CD4-positive, alpha-beta T cell (primary cell): ENCODE data around the gene SART3. TPM values are rescaled to one million over a fixed set of nuclear protein-coding genes. Genes with fewer than 3 reads are reported as not detected.

Experiments used
- ATAC-seq: fragments of 200-7000 bp; cut with Tn5 transposase; one replicate; pipeline ENCODE4 v1.10.0; 2022; ENCODE audit warnings: mild to moderate bottlenecking; ENCODE audit not compliant: poor library complexity
- CTCF ChIA-PET: fragments of 350-600 bp; sonication (Branson Sonifier 250); formaldehyde crosslinking; loops from one replicate; lab custom pipeline; 2021; ENCODE audit warnings: antibody characterized with exemption, inconsistent platforms; lab: Charles Lee
- POLR2A ChIA-PET: fragments of 350-600 bp; sonication (Branson Sonifier 250); formaldehyde crosslinking; loops from one replicate; lab custom pipeline; 2021; ENCODE audit warnings: antibody characterized with exemption, inconsistent platforms; lab: Charles Lee
- DNase-seq, 14 experiments: peaks; one replicate each; pipeline ENCODE4 v3.0.0-alpha.2; 2013 to 2020; ENCODE audit warnings: mixed read lengths in 2 of 14
- H3K27ac ChIP-seq, 2 donors: one replicate each; pipeline versions ENCODE4 v1.5.1 to v1.7.0; 2013; ENCODE audit warnings: low read length in 2 of 2, low read depth in 1 of 2, mild to moderate bottlenecking in 1 of 2
- H3K27me3 ChIP-seq, 2 experiments: 1 replicate in 1 of 2; 2 replicates in 1 of 2; pipeline versions ENCODE4 v1.6.1 to v1.7.0; 2013; ENCODE audit warnings: low read length in 2 of 2, control low read depth in 1 of 2, mild to moderate bottlenecking in 1 of 2, moderate library complexity in 1 of 2; ENCODE audit not compliant: insufficient read depth in 2 of 2, control insufficient read depth in 1 of 2
- H3K36me3 ChIP-seq: one replicate; pipeline ENCODE4 v1.6.1; 2013; ENCODE audit warnings: low read length, control low read depth; ENCODE audit not compliant: insufficient read depth
- H3K4me1 ChIP-seq: one replicate; pipeline ENCODE4 v1.6.1; 2013; ENCODE audit warnings: low read length, control low read depth; ENCODE audit not compliant: insufficient read depth
- H3K4me3 ChIP-seq: one replicate; pipeline ENCODE4 v1.5.1; 2013; ENCODE audit warnings: mild to moderate bottlenecking, low read length, moderate library complexity
- H3K9me3 ChIP-seq, 2 experiments: 1 replicate in 1 of 2; 2 replicates in 1 of 2; pipeline versions ENCODE4 v1.6.1 to v1.7.0; 2013; ENCODE audit warnings: low read length in 2 of 2, mild to moderate bottlenecking in 2 of 2, control low read depth in 1 of 2, moderate library complexity in 1 of 2; ENCODE audit not compliant: control insufficient read depth in 1 of 2, insufficient read depth in 1 of 2
- H3K27ac Mint-ChIP-seq: one replicate; pipeline ENCODE4 v1.8.0; 2020; ENCODE audit warnings: mixed read lengths
- H3K27me3 Mint-ChIP-seq: one replicate; pipeline ENCODE4 v1.8.0; 2021; ENCODE audit warnings: mixed read lengths
- H3K36me3 Mint-ChIP-seq: one replicate; pipeline ENCODE4 v1.8.0; 2021; ENCODE audit warnings: low read depth, mixed read lengths
- H3K4me1 Mint-ChIP-seq: one replicate; pipeline ENCODE4 v1.8.0; 2021; ENCODE audit warnings: low read depth, mixed read lengths
- H3K4me3 Mint-ChIP-seq: one replicate; pipeline ENCODE4 v1.8.0; 2020; ENCODE audit warnings: mild to moderate bottlenecking, mixed read lengths
- H3K9me3 Mint-ChIP-seq: one replicate; pipeline ENCODE4 v1.8.0; 2020; ENCODE audit warnings: mixed read lengths
- intact Hi-C, 2 experiments: fragments of 100-400 bp; cut with DNase I in 1 of 2; cut with micrococcal nuclease in 1 of 2; formaldehyde crosslinking; loops; one replicate each; pipeline versions ENCODE4 v1.15.1 to v1.9.0; 2023 to 2025; cut with DNase I, micrococcal nuclease
- total RNA-seq, 174 experiments: library from RNA in 2 of 174; stranded (reverse) in 2 of 174; gene quantifications; one replicate each; pipeline ENCODE4 v1.2.3 and lab custom pipeline; 2021 to 2026
- TF ChIP-seq, protein P1 (sequence below): fragments of 200-600 bp; IDR thresholded peaks from one replicate; pipeline ENCODE4 v1.8.0; 2022; ENCODE audit warnings: antibody characterized with exemption, mild to moderate bottlenecking

The SART3 gene
- total RNA-seq, 2 experiments from 2014 or later: 95.1 to 104 TPM

DNA sequence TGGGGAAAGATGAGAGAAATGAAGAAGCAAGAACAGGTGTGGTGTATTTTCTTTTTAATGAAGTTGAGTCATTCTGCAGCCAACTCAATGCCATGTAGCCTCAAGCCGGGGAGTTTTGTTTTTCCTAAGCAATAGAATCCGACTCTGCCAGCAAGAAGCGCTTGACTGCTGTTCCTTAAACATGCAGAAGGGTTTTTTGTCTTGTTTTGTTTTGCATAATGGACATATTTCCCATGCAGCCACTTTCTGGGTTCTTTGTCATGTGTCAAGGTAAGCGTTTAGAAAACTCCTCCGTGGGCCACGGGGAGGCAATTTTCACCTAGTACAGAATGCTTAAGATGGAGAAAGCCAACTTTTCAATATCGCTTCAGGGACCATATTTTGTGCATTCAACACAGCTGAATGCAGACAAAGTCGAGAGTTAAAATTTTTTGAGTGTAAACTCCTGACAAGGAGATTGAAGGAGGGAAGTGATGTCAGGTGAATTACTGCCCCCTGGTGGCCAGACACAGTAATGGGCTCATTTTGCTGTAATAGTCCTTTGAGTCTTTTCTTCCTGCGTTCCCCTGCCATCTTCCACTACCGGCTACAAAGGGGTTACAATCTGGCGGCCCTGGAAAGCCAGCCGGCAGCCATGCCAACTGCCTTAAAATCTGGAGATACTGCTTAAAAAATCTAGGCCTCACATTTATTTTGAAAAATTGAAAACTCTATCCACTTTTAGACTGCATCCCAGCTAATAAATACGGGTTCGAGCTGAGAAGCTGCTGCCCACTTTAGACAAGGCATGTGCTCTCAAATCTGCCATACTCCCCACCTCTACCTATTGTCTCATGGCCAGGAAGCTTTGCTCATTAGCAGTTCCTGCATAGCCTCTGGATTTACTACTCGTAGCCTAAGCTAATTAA is 49.1 kb downstream of the SART3 start:
- TF ChIP-seq, protein P1, sequence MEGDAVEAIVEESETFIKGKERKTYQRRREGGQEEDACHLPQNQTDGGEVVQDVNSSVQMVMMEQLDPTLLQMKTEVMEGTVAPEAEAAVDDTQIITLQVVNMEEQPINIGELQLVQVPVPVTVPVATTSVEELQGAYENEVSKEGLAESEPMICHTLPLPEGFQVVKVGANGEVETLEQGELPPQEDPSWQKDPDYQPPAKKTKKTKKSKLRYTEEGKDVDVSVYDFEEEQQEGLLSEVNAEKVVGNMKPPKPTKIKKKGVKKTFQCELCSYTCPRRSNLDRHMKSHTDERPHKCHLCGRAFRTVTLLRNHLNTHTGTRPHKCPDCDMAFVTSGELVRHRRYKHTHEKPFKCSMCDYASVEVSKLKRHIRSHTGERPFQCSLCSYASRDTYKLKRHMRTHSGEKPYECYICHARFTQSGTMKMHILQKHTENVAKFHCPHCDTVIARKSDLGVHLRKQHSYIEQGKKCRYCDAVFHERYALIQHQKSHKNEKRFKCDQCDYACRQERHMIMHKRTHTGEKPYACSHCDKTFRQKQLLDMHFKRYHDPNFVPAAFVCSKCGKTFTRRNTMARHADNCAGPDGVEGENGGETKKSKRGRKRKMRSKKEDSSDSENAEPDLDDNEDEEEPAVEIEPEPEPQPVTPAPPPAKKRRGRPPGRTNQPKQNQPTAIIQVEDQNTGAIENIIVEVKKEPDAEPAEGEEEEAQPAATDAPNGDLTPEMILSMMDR: peak; percentile 95
- Mint-ChIP-seq H3K27ac (peak overlapping the region; percentile 43), H3K27me3 (peaks cover 11% of the 10 kb centered on the region), H3K4me3 (peak overlapping the region; percentile 74), H3K4me1 (peaks cover 27% of the 10 kb centered on the region), H3K9me3 (no peaks in the 10 kb centered on the region), H3K36me3 (peaks cover 13% of the 10 kb centered on the region)
- Histone ChIP-seq H3K4me1 (peaks cover 28% of the 10 kb centered on the region), H3K36me3 (no peaks in the 10 kb centered on the region), H3K27ac (no peak overlapping the region), H3K4me3 (no peak overlapping the region), H3K9me3 (no peaks in the 10 kb centered on the region), H3K27me3 (no peaks in the 10 kb centered on the region)
- intact Hi-C loops: loop anchor here (1.0 to 10.0 kb wide), 14 partner anchors 220 to 1613 kb away; partner anchors contain the start of genes CORO1C (in 1 of the 2), IFT81 (in 1 of the 2), KCTD10 (in 1 of the 2) and MMAB (in 1 of the 2)
- ChIA-PET POLR2A (interaction anchor here (1.0 kb wide), 1 partner anchor 57 kb away, joined by 3 read pairs; no protein-coding TSS in a partner anchor), CTCF (interaction anchor here (0.6 to 1.1 kb wide), 5 partner anchors 10 to 123 kb away, joined by 3 to 5 read pairs (median 3); partner anchors contain the start of gene SART3)
- peak; percentile 63 to 91 (median 73) for DNase-seq
- no peak for ATAC-seq

DNA sequence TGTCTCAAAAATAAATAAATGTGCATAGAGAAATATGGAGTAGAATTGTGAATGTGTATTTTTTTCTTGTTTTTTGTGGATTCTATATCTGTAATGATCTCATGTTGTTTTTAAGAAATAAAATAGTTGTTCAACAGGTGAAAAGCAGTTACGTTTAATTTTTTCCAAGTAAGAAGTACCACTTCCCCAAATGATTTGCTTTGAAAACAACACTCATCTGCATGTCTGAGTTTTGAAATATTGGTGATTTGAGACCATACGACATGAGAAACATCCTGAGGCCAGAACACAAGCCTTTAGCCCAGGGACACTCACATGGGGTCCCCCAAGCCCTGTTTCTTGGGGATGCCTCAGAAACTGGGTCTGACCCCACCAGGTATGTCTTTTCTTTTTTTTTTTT is 50.1 kb downstream of the SART3 start:
- ChIA-PET CTCF (no interaction called here), POLR2A (interaction anchor here (0.8 kb wide), 1 partner anchor 768 kb away, joined by 3 read pairs; no protein-coding TSS in a partner anchor)
- H3K36me3 Mint-ChIP-seq: peaks cover 12% of the 10 kb centered on the region
- no peak overlapping the region for H3K4me3 Mint-ChIP-seq
- peaks cover 11% of the 10 kb centered on the region for H3K27me3 Mint-ChIP-seq
- Histone ChIP-seq H3K9me3 (no peaks in the 10 kb centered on the region), H3K27ac (no peak overlapping the region), H3K36me3 (no peaks in the 10 kb centered on the region), H3K4me1 (peaks cover 18% of the 10 kb centered on the region), H3K4me3 (no peak overlapping the region), H3K27me3 (no peaks in the 10 kb centered on the region)
- TF ChIP-seq, protein P1: no peak
- no peak for DNase-seq
- intact Hi-C loops: loop anchor here (5.0 to 10.0 kb wide), 8 partner anchors 221 to 1614 kb away; partner anchors contain the start of genes CORO1C (in 1 of the 2), IFT81 (in 1 of the 2), KCTD10 (in 1 of the 2) and MMAB (in 1 of the 2)
- H3K9me3 Mint-ChIP-seq: no peaks in the 10 kb centered on the region
- peaks cover 17% of the 10 kb centered on the region for H3K4me1 Mint-ChIP-seq
- no peak for ATAC-seq
- no peak overlapping the region for H3K27ac Mint-ChIP-seq

DNA sequence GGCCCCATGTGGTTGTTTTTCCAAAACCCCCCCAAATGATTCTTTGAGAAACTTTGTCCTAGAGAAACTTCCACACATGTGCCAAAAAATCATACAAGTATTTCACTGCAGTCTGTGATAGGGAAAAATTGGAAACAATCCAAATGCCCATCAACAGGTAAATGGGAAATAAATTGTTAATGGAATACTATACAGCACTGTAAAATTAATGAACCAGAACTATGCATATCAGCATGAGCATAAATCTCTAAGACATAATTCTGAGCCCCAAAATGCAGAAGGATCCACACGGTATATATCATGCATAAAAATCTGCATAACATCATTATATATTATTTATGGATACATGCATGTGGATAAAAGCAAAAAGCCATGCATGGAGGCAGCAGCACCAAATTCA is 51.2 kb downstream of the SART3 start:
- ATAC-seq (no peak), DNase-seq (no peak)
- POLR2A ChIA-PET: no interaction called here
- no peak overlapping the region for H3K4me3 Mint-ChIP-seq
- Histone ChIP-seq H3K9me3 (no peaks in the 10 kb centered on the region), H3K27ac (no peak overlapping the region), H3K4me3 (no peak overlapping the region), H3K4me1 (peaks cover 13% of the 10 kb centered on the region), H3K36me3 (no peaks in the 10 kb centered on the region), H3K27me3 (peaks cover 0 to 2% of the 10 kb centered on the region in 2 experiments)
- H3K9me3 Mint-ChIP-seq: no peaks in the 10 kb centered on the region
- H3K27ac Mint-ChIP-seq: no peak overlapping the region
- TF ChIP-seq, protein P1: no peak
- H3K4me1 Mint-ChIP-seq: peaks cover 10% of the 10 kb centered on the region
- intact Hi-C loops: loop anchor here (5.0 to 10.0 kb wide), 8 partner anchors 222 to 1615 kb away; partner anchors contain the start of genes CORO1C (in 1 of the 2), IFT81 (in 1 of the 2), KCTD10 (in 1 of the 2) and MMAB (in 1 of the 2)
- peaks cover 11% of the 10 kb centered on the region for H3K27me3 Mint-ChIP-seq
- CTCF ChIA-PET: no interaction called here
- peaks cover 5% of the 10 kb centered on the region for H3K36me3 Mint-ChIP-seq
